SJCRH30 (cell line): Measurements from ENCODE around the gene NCK2. TPM values are rescaled to one million over a fixed set of nuclear protein-coding genes. Genes with fewer than 3 reads are reported as not detected.

ENCODE experiments used
- DNase-seq, 2 experiments: peaks; one replicate each; pipeline ENCODE4 v3.0.0-alpha.2; 2015 to 2020
- H3K27ac ChIP-seq: fragments of 250-450 bp; sonication (Bioruptor Pico); 2 replicates; pipeline ENCODE4 v1.5.1; 2020; ENCODE audit warnings: mild to moderate bottlenecking, moderate library complexity
- H3K27me3 ChIP-seq: fragments of 250-450 bp; sonication (Bioruptor Pico); 2 replicates; pipeline ENCODE4 v1.5.1; 2020; ENCODE audit warnings: mild to moderate bottlenecking, moderate library complexity
- H3K36me3 ChIP-seq: fragments of 250-450 bp; sonication (Bioruptor Pico); 2 replicates; pipeline ENCODE4 v1.5.1; 2020; ENCODE audit warnings: mild to moderate bottlenecking, moderate library complexity
- H3K4me1 ChIP-seq: fragments of 250-450 bp; sonication (Bioruptor Pico); 2 replicates; pipeline ENCODE4 v1.5.1; 2020; ENCODE audit warnings: mild to moderate bottlenecking, moderate library complexity
- H3K4me3 ChIP-seq: fragments of 250-450 bp; sonication (Bioruptor Pico); 2 replicates; pipeline ENCODE4 v1.5.1; 2020; ENCODE audit warnings: mild to moderate bottlenecking, moderate library complexity
- H3K9me3 ChIP-seq: fragments of 250-450 bp; sonication (Bioruptor Pico); replicated peaks from 2 replicates; pipeline ENCODE4 v1.5.1; 2020; ENCODE audit warnings: mild to moderate bottlenecking, moderate library complexity
- total RNA-seq: library from RNA; depleted of rRNA; stranded (reverse); fragments of >200 nt; shearing (Covaris generic); gene quantifications from 2 replicates; pipeline ENCODE4 v1.2.3, GENCODE V29; 2014; rRNA removed

NCK2 gene
- total RNA-seq, result 50.5 and 51.9 TPM in 2 replicates

DNA sequence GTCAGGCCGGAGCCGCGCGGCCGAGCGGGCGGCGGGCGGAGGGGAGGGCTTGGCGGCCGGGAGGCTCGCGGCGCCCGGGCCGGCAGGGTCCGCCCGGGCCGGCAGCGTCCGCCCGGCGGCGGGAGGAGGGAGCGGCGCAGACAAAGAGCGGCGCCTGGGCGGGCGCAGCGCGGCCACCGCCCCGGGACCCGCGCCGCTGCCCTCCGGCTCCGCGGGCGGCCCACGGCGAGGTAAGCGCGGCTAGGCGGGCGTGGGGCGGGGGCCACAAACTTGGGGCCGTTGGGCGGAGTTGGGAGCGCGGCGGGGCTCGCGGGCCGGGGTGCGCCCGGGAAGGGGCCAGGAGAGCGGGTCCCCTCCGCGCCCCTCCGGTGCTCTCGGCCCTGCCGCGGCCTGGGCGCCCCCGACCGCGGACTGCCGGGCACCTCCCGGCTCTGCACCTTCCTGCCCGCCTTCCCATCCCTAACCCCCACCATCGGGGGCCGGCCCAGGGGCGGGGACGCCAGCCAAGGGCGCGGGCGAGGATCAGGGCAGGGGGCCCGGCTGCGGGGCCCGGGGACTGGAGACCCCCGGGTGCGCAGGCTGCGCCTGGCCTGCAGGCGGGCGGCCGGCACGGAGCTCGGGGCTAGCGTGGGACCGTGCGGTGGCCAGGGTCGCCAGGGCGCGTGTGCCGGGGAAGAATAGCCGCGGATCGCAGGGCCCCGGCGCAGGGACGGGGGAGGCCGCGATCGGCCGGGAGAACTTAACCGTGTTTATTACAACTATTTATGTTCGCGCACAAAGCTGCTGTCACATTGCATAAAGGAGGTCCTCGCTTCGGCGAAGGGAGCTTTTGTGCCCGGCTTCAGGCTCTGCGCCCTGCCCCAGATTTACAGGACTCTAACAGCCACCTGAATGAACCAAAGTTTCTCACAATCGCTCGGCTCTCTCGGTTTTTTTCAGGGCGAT, at the start of gene NCK2:
TSS of gene NCK2 (plus strand) at position 4 of the 945 bp plus-strand sequence. CDS start 110,152 bp downstream, outside the sequence.
- H3K4me3 ChIP-seq, result peak within 1 kb of the TSS; percentile 72
- H3K27me3 ChIP-seq, result no peaks in the 10 kb centered on the region
- peak; percentile 36 to 52 for DNase-seq
- H3K9me3 ChIP-seq, result no peaks in the 10 kb centered on the region; the same call in 1 of the 2 replicates
- H3K4me1 ChIP-seq, result peaks cover 12% of the 10 kb centered on the region
- peak within 1 kb of the TSS; percentile 21; the same call in 1 of the 2 replicates for H3K27ac ChIP-seq
- H3K36me3 ChIP-seq, result peaks cover 15% of the 10 kb centered on the region

DNA sequence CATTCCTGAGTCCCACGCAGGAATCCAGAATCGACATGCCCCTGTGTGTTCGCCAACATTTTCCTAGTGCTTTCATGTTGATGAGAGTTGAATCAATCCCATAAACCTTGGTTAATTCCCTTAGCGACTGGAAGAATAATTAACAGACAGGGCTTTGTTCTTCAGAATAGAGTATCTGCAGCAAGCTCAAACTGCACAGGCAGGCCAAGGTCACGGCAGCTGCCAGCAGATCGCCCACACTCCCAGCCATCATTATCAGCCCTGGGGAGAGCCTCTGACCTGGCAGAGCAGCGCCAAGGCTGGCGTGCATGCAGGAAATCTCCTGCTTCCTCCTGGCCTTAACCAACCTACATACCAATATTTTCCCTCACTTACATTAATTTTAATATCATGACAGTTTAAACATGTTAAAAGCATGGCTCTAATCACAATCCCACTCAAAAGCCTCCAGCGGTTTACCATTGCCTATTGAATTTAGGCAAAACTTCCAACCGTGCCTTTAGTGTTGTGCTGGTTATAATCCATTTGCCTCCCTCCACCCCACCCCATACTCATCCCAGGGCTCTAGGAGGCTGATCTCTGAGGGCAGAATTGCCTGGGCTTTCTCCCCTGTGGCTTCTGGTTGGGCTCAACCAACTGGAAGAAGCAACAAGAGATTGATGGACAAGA, 46.8 kb upstream of the NCK2 start:
- peak; percentile 59 to 73 for DNase-seq
- peak overlapping the region; percentile 2; the same call in 1 of the 2 replicates for H3K27ac ChIP-seq
- H3K4me1 ChIP-seq, result peaks cover 10% of the 10 kb centered on the region
- H3K9me3 ChIP-seq, result no peaks in the 10 kb centered on the region
- no peaks in the 10 kb centered on the region for H3K27me3 ChIP-seq
- no peaks in the 10 kb centered on the region for H3K36me3 ChIP-seq
- no peak overlapping the region for H3K4me3 ChIP-seq

DNA sequence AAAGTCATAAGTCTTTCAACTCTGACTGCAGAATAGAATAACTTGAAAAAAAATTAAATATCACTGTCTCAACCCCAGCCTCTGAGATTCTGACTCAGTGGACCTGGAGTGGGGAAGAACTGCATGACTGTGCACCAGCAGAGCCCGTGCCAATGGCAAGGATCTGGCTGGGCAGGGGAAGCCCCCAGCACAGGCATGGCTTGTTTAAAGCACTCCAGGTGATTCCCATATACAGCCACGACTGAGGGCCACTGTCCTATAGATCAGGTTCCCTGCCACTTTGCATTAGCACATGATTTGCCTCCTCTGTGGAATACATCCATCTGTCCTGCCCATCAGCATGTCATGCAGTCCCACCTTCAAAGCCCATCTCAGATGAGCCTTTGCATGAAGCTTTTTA, 45.9 kb upstream of the NCK2 start:
- no peak for DNase-seq
- no peaks in the 10 kb centered on the region for H3K9me3 ChIP-seq
- no peaks in the 10 kb centered on the region for H3K36me3 ChIP-seq
- no peak overlapping the region for H3K27ac ChIP-seq
- H3K27me3 ChIP-seq, result no peaks in the 10 kb centered on the region
- H3K4me3 ChIP-seq, result no peak overlapping the region
- peaks cover 10% of the 10 kb centered on the region for H3K4me1 ChIP-seq

- Histone ChIP-seq H3K36me3 (no peaks in the 10 kb centered on the region), H3K27me3 (no peaks in the 10 kb centered on the region), H3K9me3 (no peaks in the 10 kb centered on the region), H3K4me1 (0 out of 2 replicates have a peak, but pooled peaks cover 5% of the 10 kb centered on the region), H3K4me3 (no peak overlapping the region), H3K27ac (no peak overlapping the region)
- no peak for DNase-seq
These were observed 43.7 kb upstream of the NCK2 start for GRCh38 chr2:105701042-105701441.

DNA sequence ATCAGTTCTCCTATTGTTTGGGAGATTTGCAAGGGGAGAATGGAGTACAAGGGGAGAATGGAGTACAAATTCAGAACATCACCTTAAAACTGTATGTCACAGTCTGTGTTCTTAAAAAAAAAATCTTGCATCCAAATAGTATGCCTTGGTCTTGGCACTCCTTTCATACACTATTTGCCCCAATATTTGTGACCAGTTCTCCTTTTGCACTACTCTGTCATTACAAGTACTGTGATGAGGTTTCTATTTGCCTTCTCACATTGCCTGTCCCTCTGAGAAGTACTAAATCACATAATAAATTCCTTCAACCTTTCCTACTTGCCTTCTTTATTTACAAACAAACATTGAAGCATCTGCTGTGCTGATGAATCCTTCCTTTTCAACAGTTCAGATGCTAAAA, 36.0 kb upstream of the NCK2 start:
- DNase-seq, result no peak
- no peak overlapping the region for H3K27ac ChIP-seq

GRCh38 chr2:105711394-105711793, 33.3 kb upstream of the NCK2 start:
- no peak overlapping the region for H3K4me3 ChIP-seq
- peak overlapping the region; percentile 75 for H3K27ac ChIP-seq

More for the DNA sequence above, 36.0 kb upstream of the NCK2 start:
- Histone ChIP-seq H3K9me3 (no peaks in the 10 kb centered on the region), H3K36me3 (no peaks in the 10 kb centered on the region), H3K4me3 (no peak overlapping the region), H3K27me3 (no peaks in the 10 kb centered on the region), H3K4me1 (peaks cover 31% of the 10 kb centered on the region)

DNA sequence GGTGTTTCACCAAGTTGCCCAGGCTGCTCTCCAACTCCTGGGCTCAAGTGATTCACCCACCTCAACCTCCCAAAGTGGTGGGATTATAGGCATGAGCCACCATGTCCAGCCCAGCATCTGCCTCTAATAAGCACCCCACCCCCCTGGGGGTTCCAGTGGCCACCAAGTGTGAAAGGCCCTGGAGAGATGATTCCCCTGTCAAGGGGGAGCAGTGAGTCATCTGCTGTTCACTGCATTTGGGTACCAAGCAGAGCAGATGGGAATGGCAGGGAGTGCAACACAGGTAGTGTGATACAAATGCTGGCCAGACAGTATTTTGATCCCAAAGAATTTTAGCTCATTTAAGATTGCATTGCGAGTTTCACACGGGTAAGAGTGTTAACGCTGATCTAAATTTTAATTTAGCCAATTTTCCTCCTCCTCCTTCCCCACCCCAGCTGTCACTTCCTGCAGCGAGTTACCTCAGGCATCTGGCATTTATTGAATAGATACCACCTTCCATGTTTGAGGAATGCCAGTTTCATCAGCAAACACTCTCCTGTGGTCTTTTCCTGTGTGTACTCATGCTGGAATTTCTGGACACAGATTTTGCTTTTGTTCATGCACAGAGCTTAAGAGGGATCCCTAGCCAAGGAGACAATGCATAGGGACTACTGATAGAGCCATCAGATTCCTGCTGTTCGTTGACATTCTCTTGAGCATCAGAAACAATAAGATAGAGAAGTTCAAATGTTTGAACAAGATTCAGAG, 32.4 kb upstream of the NCK2 start:
- DNase-seq, result peak; percentile 69 to 81
- H3K4me3 ChIP-seq, result no peak overlapping the region
- peak overlapping the region; percentile 75 for H3K27ac ChIP-seq
- no peaks in the 10 kb centered on the region for H3K27me3 ChIP-seq
- H3K4me1 ChIP-seq, result peaks cover 37% of the 10 kb centered on the region
- H3K36me3 ChIP-seq, result no peaks in the 10 kb centered on the region
- no peaks in the 10 kb centered on the region for H3K9me3 ChIP-seq

More at GRCh38 chr2:105711394-105711793, 33.3 kb upstream of the NCK2 start:
- DNase-seq, result no peak
- H3K4me1 ChIP-seq, result peaks cover 37% of the 10 kb centered on the region
- no peaks in the 10 kb centered on the region for H3K36me3 ChIP-seq
- no peaks in the 10 kb centered on the region for H3K27me3 ChIP-seq
- no peaks in the 10 kb centered on the region for H3K9me3 ChIP-seq

- H3K9me3 ChIP-seq, result no peaks in the 10 kb centered on the region
- H3K27me3 ChIP-seq, result no peaks in the 10 kb centered on the region
- DNase-seq, result peak in 1 of 2 experiments; percentile 17
- H3K27ac ChIP-seq, result peak overlapping the region; percentile 75
- H3K4me1 ChIP-seq, result peaks cover 37% of the 10 kb centered on the region
- no peak overlapping the region for H3K4me3 ChIP-seq
- H3K36me3 ChIP-seq, result no peaks in the 10 kb centered on the region
These were observed 31.6 kb upstream of the NCK2 start for GRCh38 chr2:105712981-105713596.

- Histone ChIP-seq H3K9me3 (no peaks in the 10 kb centered on the region), H3K4me3 (no peak overlapping the region), H3K27ac (no peak overlapping the region), H3K4me1 (peaks cover 37% of the 10 kb centered on the region), H3K27me3 (no peaks in the 10 kb centered on the region), H3K36me3 (no peaks in the 10 kb centered on the region)
- DNase-seq, result no peak
These were observed 30.6 kb upstream of the NCK2 start for GRCh38 chr2:105714141-105714540.

GRCh38 chr2:105718846-105719481, 25.7 kb upstream of the NCK2 start:
- Histone ChIP-seq H3K36me3 (no peaks in the 10 kb centered on the region), H3K27ac (no peak overlapping the region), H3K27me3 (no peaks in the 10 kb centered on the region), H3K9me3 (no peaks in the 10 kb centered on the region), H3K4me1 (peaks cover 18% of the 10 kb centered on the region), H3K4me3 (no peak overlapping the region)
- no peak for DNase-seq

DNA sequence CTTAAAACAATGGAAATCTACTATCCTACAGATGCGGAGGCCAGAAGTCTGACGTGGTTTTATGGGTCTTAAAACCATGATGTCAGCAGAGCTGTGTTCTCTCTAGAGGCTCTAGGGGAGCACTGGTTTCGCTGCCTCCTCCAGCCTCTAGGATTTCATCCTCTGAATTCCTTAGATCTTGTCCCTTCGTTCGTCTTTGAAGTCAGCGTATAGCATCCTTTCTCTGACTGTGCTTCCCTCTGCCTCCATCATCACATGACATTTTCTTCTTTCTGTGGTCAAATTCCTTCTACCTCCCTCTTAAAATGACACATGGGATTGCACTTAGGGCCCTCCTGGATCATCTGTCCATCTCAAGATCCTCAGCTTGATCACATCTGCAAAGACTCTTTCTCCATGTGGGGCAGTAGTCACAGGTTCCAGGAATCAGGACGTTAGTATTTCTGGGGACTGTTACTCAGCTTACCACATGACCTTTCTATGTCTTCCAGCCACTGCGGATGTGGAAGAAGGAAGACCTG, 22.7 kb upstream of the NCK2 start:
- Histone ChIP-seq H3K9me3 (no peaks in the 10 kb centered on the region), H3K36me3 (no peaks in the 10 kb centered on the region), H3K4me1 (peaks cover 38% of the 10 kb centered on the region), H3K27me3 (no peaks in the 10 kb centered on the region), H3K27ac (peak overlapping the region; percentile 28; the same call in 1 of the 2 replicates), H3K4me3 (no peak overlapping the region)
- peak in 1 of 2 experiments; percentile 45 for DNase-seq

DNA sequence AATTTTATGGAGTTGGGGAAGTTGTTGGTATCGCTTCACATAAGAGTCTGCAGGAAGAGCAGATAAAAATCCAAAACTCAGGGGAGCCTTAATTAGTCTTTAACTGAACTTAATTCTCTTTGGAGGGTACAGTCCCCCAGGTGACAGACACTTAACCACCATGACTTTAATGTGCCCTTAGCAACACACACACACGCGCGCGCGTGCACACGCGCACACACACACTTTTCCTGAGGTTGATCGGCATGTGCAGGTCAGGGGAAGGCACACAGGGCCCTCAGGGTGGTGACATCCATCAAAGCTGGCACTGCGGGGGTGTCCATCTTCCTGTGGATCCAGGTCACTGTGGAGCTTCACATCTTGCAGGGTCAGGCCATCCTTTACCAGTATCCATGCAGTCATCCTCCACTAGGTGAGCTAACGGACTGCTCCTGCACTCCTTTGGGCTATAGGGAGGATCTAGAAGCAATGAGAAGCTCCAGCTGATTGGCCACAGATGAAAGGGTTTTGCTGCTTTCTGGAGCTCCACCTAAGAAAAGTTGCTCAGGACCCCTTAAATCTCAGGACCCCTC, 21.9 kb upstream of the NCK2 start:
- H3K36me3 ChIP-seq, result no peaks in the 10 kb centered on the region
- no peak overlapping the region for H3K4me3 ChIP-seq
- H3K4me1 ChIP-seq, result peaks cover 38% of the 10 kb centered on the region
- no peaks in the 10 kb centered on the region for H3K27me3 ChIP-seq
- DNase-seq, result no peak
- peaks cover 4% of the 10 kb centered on the region; the same call in 1 of the 2 replicates for H3K9me3 ChIP-seq
- H3K27ac ChIP-seq, result no peak overlapping the region

- Histone ChIP-seq H3K36me3 (no peaks in the 10 kb centered on the region), H3K27me3 (no peaks in the 10 kb centered on the region), H3K4me1 (peaks cover 38% of the 10 kb centered on the region), H3K9me3 (peaks cover 4% of the 10 kb centered on the region; the same call in 1 of the 2 replicates), H3K27ac (no peak overlapping the region), H3K4me3 (no peak overlapping the region)
- DNase-seq, result peak in 1 of 2 experiments; percentile 56
These were observed 21.3 kb upstream of the NCK2 start for GRCh38 chr2:105723431-105723830.
